NCI-H345 treated with DMSO at 0.1 percent for 48 hours (cell line): ENCODE measurements around the gene TNS1.
A peak's percentile ranks its signal among the peaks of the same experiment; 100 is the strongest.

Experiments
- DNase-seq: peaks from one replicate; lab custom pipeline; 2025; ENCODE audit not compliant: unreplicated experiment; lab: John Stamatoyannopoulos, UW

The TNS1 gene

DNA sequence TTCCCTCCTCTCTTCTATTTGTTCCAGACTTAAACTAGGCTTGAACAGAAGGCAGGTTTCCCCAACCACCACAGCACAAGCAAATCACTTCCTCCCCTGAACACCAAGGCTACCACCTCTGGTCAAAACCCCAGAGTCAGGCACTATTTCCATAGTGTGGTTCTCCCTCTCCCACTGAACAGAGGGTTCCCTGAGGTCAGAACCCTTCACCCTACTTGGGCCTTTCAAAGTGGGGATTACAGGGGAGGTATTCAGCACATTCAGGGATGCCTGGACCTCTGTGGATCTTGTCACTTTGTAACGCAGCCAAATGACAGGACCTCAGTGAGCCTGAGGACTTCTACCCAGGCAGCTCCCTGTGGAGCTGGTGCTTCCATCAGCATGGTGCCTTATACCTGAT, 88.7 kb downstream of the TNS1 start:
- no peak for DNase-seq

DNA sequence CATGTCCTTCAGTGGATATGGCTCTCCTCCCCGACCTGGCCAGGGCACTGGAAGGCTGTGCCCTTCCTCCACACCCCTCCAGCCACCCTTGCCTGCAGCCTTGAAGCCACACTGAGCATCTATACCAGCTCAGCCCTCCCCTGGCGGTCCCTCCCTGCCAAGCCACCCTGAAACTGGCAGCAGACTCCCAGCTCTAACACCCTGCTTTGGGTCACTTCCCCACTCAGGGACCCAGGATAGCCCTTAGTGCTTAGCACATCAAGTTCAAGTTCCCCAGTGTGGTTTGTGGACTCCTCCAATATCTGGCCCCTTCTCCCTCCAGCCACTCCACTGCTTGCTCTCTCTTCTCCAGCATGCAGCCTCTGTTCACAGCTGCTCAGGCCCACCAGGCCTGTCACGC, 89.4 kb downstream of the TNS1 start:
- no peak for DNase-seq

- no peak for DNase-seq
Measured at GRCh38 chr2:217912098-217913024, 90.4 kb downstream of the TNS1 start.

GRCh38 chr2:217911283-217912097, 91.3 kb downstream of the TNS1 start:
- DNase-seq: no peak

DNA sequence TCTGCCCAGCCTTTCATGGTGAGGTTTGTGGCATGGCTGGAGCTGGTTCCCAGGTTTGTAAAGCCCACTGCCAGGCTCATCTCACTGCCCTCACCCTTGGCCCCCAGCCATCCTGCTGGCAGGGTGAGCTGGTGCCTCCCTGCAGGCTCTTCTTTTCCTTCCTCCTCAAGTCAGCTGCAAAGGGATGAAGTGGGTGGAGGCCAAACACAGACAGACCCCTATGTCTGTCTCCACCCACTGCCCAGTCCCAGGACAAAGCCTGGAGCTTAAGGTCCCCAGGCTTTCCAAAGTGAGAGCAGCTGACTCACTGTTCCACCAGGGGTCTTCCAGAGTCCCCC, 92.0 kb downstream of the TNS1 start:
- DNase-seq: no peak

DNA sequence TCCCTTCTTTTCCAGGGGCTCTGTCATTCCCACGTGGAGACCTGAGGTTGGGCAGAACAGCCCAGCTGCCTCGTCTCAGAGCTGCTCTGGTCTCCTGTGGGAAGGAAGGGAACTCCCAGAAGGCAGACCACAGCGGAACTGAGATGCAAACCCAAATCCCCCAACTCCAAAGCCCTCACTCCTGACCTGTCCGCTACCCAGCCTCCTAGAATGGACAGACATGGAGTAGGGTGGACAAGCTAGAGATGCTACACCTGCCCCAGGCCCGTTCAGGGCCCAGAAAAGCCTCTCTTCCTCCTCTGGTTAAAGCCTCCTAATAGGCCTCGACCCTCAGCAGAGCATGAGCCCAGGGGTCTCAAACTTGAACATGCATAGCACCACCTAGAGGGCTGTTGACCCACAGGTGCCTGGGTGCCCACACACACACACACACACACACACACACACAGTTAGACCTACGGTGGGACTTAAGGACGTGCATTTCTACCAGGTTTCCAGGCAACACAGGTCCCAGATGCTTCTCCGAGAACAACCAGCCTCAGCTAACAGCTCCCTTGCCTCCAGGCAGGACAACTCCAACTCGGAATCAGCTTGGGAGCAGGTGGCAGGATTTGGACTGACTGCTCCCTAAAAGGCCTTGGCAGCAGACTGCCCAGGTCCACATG, 93.5 kb downstream of the TNS1 start:
- no peak for DNase-seq

DNA sequence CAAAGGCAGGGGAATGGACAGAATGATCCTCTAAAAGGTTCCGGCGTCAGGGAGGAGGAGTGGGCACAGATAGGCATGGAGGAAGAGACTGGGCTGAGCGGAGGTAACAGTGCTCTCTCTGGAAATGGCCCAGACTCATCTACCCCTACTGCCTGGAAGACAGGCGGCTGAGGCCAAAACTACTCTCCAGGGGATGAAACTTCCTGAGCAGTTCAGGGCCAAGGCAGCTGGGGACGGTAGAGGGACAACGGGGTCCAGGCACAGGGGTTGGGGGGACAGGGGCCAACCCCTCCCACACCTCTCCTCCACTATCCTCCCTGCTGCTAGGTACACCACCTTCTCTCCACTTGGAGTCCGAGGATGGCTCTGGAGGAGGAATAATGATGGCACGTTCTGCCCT, 94.3 kb downstream of the TNS1 start:
- no peak for DNase-seq

- no peak for DNase-seq
Measured at GRCh38 chr2:217907266-217907665, 95.5 kb downstream of the TNS1 start.

GRCh38 chr2:217906798-217907197, 96.0 kb downstream of the TNS1 start:
- no peak for DNase-seq

- DNase-seq: peak; percentile 21
Measured at GRCh38 chr2:217905896-217906295, 96.9 kb downstream of the TNS1 start.

- DNase-seq: no peak
Measured at GRCh38 chr2:217905395-217905794, 97.4 kb downstream of the TNS1 start.

- DNase-seq: no peak
Measured at GRCh38 chr2:217904614-217904965, 98.2 kb downstream of the TNS1 start.

- DNase-seq: no peak
Measured at GRCh38 chr2:217903859-217904613, 98.8 kb downstream of the TNS1 start.

DNA sequence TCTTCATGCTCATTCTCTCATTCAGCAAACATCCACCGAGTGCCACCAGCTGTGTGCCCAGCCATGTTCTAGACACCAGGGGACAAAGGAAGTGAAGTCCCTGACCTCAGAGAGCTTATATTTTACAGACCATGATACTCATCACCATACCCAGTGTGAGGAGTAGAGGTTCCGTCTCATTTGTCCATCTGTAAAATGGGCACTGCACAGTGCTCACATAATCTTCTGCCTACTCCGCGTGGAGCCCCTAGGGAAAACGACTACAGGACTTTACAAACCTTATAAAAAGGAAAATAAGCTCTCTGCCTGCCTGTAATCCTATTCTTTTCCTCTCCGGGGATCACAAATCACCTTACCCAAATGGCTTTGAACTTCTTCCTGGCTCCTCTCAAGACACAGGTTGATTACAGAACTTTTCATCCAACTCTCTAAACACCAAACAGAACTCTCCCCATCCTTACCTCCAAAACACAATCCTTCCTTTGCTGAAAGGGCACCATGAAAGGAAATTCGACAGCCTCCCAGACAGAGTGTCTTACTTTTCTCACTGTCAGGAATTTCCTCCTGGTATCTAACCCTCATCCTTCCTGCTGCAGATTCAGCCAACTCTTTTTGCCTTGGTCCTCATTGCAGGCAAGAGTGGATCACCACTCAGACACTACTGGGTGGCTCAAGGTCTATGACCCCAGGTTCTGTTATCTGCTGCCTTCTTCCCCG, 99.5 kb downstream of the TNS1 start:
- no peak for DNase-seq

DNA sequence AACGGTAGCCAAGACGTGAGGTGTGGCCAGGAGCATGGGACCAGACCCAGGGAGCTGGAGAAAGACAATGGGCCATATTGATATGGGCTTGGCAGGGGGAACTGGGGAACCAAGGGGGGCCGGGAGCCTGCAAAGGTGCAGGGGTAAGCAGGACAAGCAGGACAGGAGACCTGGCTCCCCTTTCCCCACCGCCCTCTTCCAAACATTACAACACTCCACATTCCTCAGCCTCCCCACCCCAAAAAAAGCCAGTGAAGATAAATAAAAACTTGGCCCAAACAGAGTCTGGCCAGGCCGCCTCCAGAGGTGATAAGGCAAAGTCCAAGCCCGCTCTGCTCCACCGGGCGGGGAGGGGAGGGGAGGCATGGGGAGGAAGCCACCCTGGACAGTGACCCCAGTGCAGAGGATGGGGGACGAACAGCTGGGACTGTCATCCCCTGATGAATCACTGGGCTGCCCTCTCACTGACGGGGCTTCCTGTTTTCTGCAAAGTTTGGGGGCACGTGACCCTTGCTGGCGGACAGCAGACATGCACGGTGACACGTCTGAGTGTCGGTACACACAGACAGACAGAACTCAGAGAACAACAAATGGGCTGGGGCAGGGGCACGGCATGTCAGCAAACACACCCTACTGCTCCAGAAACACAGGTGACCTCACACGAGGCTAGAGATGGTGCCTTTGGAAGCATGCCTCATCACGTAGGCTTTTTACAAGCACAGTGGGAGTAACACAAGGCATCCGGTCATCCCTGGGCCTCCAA, 100.2 kb downstream of the TNS1 start:
- no peak for DNase-seq

DNA sequence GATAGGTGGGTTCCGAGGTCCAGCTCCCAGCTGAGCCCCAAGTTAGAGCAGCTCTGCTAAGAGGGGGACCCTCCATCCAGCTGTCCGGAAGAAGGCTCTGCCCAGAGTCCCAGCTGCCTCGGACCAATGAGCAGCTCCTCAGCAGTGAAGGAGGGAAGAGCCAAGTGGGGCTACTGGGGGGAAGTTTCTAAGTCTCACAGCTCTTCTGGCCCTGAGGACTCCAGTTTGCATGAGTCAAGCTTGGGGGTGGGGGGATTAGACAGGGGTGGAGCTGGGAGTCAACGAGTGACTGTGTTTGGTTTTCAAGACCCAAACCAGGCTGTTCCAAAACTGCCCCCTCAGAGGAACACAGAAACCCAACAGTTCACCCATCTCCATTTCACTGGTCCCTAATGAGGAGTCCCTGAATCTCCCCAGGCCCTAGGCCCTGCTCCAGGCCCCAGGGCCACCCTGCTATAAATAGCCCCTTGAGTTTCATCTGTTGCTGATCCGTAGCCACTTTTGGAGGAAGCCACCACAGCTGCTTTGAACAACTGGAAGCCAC, 100.9 kb downstream of the TNS1 start:
- no peak for DNase-seq

DNA sequence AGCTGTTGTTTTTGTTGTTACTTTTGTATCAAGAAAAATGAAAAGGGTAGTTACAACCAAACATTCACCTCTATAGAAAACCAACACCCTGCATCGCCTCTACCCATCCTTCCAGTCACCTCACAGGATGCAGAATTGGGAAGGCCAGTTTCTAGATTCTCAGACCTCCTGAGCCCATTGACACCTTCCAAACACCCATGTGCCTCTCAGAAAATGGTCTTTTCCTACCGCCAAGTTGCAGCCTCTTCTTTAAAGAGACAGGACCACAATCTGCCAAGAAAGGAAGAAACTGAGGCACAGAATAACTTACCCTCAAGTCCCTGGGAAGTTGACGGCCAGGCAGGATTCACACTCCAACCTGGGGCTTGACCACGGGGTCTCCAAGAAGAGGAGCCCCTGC, 101.4 kb downstream of the TNS1 start:
- DNase-seq: no peak

DNA sequence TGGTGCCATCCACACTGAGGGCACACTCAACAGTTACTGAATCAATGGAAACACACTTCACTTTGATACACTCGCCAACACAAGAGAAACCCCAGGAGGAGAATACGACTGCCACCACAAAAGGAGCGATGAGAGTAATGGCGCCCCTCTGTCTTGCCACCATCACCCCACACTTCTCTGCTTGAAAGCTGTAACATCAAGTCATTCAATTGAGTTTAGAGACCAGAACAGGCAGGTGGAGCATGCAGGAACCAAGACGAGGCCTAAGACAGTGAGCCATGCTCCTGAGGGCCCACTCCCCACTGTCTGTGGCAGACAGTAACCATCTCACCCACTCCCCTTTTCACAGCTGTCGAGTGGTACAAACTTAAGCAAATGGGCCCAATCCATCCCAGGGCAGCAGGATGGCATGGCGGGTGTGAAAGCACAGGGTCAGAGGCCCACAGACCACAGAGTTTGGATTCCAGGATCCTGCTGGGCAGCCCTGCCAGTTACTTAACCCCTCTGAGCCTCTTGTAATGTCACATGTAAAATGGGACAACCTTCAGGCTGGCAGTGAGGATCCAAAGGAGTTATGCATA, 101.9 kb downstream of the TNS1 start:
- DNase-seq: no peak
